Activated T-helper 1 cell treated with Interleukin-2 at 50 U/mL for 16 hours (primary cell): ENCODE data around the gene PIBF1.
"Not testable (repeated sequence)": the region's sequence is repeated elsewhere in the genome, so short reads cannot be mapped to it uniquely, and the experiment has no call there.

Experiments used
- DNase-seq: peaks from one replicate; pipeline ENCODE4 v3.0.0-alpha.2; 2020; ENCODE audit warnings: low read depth

The PIBF1 gene

GRCh38 chr13:73018336-73018735, 236.4 kb downstream of the PIBF1 start:
- no peak for DNase-seq

- DNase-seq = no peak
Measured at GRCh38 chr13:73025217-73026012, 243.5 kb downstream of the PIBF1 start.

- no peak for DNase-seq
Measured at GRCh38 chr13:73034901-73035300, 253.0 kb downstream of the PIBF1 start.

GRCh38 chr13:73035660-73036059, 253.7 kb downstream of the PIBF1 start:
- no peak for DNase-seq

GRCh38 chr13:73036566-73036965, 254.6 kb downstream of the PIBF1 start:
- no peak for DNase-seq

- no peak for DNase-seq
Measured at GRCh38 chr13:73038064-73038463, 256.1 kb downstream of the PIBF1 start.

GRCh38 chr13:73039201-73040108, 257.5 kb downstream of the PIBF1 start:
- DNase-seq = no peak

GRCh38 chr13:73040484-73040883, 258.6 kb downstream of the PIBF1 start:
- DNase-seq = no peak

GRCh38 chr13:73040968-73041596, 259.1 kb downstream of the PIBF1 start:
- DNase-seq = no peak

- DNase-seq = no peak
Measured at GRCh38 chr13:73045031-73045430, 263.1 kb downstream of the PIBF1 start.

- DNase-seq = not testable (repeated sequence)
Measured at GRCh38 chr13:73048615-73049014, 266.7 kb downstream of the PIBF1 start.

GRCh38 chr13:73054712-73055111, 272.8 kb downstream of the PIBF1 start:
- no peak for DNase-seq

- no peak for DNase-seq
Measured at GRCh38 chr13:73055813-73056564, 274.1 kb downstream of the PIBF1 start.

- DNase-seq = no peak
Measured at GRCh38 chr13:73056565-73056962, 274.6 kb downstream of the PIBF1 start.

GRCh38 chr13:73057284-73058063, 275.5 kb downstream of the PIBF1 start:
- DNase-seq = no peak

GRCh38 chr13:73058064-73058313, 276.1 kb downstream of the PIBF1 start:
- no peak for DNase-seq

- no peak for DNase-seq
Measured at GRCh38 chr13:73058432-73058735, 276.5 kb downstream of the PIBF1 start.

GRCh38 chr13:73058736-73059459, 277.0 kb downstream of the PIBF1 start, which contains the start of gene KLF5:
Gene KLF5, plus strand, starts transcription at chr13:73059005. Its CDS starts 323 bp downstream, at chr13:73059328.
- DNase-seq = peak; percentile 92

- DNase-seq = peak; percentile 18
Measured at GRCh38 chr13:73059460-73060250, 277.7 kb downstream of the PIBF1 start.
